Cardiac muscle cell (in vitro differentiated cells and primary cell): Measurements from ENCODE around the gene RALGPS1. TPM values are rescaled to one million over a fixed set of nuclear protein-coding genes. Genes with fewer than 3 reads are reported as not detected.

Experiments
- DNase-seq, 2 donors: peaks; one replicate each; pipeline versions ENCODE4 v3.0.0 to v3.0.0-alpha.2; 2010 to 2017; ENCODE audit warnings: low read depth in 1 of 2, low spot score in 1 of 2
- H3K27ac ChIP-seq: fragments of 200-600 bp; sonication (generic); 2 replicates; pipeline ENCODE4 v1.5.1; 2016
- H3K27me3 ChIP-seq: fragments of 200-600 bp; sonication (generic); 2 replicates; pipeline ENCODE4 v1.6.0; 2016; ENCODE audit warnings: control low read depth
- H3K36me3 ChIP-seq: fragments of 200-600 bp; sonication (generic); 2 replicates; pipeline ENCODE4 v1.5.1; 2016; ENCODE audit warnings: control low read depth
- H3K4me1 ChIP-seq: fragments of 200-600 bp; sonication (generic); 2 replicates; pipeline ENCODE4 v1.8.1; 2017; ENCODE audit warnings: low read depth, mild to moderate bottlenecking, mixed run types
- H3K4me3 ChIP-seq: fragments of 200-600 bp; sonication (generic); 2 replicates; pipeline ENCODE4 v1.5.1; 2016; ENCODE audit warnings: mild to moderate bottlenecking
- H3K9me3 ChIP-seq: fragments of 200-600 bp; sonication (generic); 2 replicates; pipeline ENCODE4 v1.5.1; 2017; ENCODE audit warnings: low read depth, mild to moderate bottlenecking, control low read depth
- polyA plus RNA-seq: library from polyadenylated mRNA; unstranded; fragments of >200 nt; fragmentation: Nextera tagmentation; extraction: Ambion mirVana; gene quantifications from 2 replicates; pipeline ENCODE4 v1.2.1, GENCODE V29; 2016
- total RNA-seq: library from RNA; depleted of rRNA; stranded (reverse); fragments of >200 nt; gene quantifications from 2 replicates; pipeline ENCODE4 v1.2.3, GENCODE V29; 2016
- TF ChIP-seq, protein P1 (sequence below): IDR thresholded peaks from 2 replicates; pipeline ENCODE4 v1.5.1; 2012; ENCODE audit warnings: low read depth, mild to moderate bottlenecking, low read length

Gene RALGPS1
- total and polyA plus RNA-seq, 2 experiments from 2014 or later = 14.1 to 16.1 TPM

DNA sequence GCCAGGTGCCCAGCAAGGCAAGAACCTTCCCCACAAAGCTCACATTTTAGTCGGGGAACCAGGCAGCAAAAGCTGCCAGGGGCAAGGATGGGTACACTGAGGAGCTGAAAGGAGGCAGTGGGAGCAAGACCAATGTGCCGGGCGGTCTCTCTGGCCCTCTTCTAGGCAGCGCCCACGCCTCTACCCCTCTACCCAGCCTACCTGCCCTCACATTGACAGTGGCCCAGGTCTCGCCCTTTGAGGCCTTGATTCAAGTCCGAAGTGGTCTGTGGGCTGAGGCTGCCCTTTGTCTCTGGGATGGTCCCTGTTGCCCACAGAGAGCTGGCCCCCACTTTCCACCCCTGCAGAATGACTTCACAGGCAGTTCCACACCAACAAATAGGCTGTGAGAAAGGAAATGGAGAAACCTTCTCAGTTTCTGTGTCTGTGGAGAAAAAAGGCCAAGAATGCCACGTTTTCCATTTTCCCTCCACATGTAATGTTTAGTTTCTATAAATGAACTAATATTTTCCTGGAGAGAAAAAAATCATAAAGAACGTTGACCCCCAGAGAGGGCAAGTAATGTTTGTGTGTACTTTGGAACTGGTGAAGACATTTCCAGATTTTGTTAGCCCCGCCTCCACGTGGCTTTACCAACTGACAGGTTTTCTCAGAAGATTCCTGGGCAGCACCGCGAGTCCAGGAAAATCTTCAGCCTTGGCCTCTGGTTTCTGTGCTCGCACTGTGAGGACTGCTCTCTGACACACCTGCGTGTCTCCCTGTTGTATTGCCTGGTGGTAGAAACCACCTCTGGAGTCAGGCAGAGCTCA is 265.3 kb downstream of the RALGPS1 start:
- Histone ChIP-seq H3K9me3 (no peaks in the 10 kb centered on the region), H3K4me1 (peaks cover 5% of the 10 kb centered on the region), H3K36me3 (no peaks in the 10 kb centered on the region), H3K4me3 (no peak overlapping the region), H3K27me3 (no peaks in the 10 kb centered on the region), H3K27ac (no peak overlapping the region)
- no peak for DNase-seq
- TF ChIP-seq, protein P1, sequence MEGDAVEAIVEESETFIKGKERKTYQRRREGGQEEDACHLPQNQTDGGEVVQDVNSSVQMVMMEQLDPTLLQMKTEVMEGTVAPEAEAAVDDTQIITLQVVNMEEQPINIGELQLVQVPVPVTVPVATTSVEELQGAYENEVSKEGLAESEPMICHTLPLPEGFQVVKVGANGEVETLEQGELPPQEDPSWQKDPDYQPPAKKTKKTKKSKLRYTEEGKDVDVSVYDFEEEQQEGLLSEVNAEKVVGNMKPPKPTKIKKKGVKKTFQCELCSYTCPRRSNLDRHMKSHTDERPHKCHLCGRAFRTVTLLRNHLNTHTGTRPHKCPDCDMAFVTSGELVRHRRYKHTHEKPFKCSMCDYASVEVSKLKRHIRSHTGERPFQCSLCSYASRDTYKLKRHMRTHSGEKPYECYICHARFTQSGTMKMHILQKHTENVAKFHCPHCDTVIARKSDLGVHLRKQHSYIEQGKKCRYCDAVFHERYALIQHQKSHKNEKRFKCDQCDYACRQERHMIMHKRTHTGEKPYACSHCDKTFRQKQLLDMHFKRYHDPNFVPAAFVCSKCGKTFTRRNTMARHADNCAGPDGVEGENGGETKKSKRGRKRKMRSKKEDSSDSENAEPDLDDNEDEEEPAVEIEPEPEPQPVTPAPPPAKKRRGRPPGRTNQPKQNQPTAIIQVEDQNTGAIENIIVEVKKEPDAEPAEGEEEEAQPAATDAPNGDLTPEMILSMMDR = no peak

DNA sequence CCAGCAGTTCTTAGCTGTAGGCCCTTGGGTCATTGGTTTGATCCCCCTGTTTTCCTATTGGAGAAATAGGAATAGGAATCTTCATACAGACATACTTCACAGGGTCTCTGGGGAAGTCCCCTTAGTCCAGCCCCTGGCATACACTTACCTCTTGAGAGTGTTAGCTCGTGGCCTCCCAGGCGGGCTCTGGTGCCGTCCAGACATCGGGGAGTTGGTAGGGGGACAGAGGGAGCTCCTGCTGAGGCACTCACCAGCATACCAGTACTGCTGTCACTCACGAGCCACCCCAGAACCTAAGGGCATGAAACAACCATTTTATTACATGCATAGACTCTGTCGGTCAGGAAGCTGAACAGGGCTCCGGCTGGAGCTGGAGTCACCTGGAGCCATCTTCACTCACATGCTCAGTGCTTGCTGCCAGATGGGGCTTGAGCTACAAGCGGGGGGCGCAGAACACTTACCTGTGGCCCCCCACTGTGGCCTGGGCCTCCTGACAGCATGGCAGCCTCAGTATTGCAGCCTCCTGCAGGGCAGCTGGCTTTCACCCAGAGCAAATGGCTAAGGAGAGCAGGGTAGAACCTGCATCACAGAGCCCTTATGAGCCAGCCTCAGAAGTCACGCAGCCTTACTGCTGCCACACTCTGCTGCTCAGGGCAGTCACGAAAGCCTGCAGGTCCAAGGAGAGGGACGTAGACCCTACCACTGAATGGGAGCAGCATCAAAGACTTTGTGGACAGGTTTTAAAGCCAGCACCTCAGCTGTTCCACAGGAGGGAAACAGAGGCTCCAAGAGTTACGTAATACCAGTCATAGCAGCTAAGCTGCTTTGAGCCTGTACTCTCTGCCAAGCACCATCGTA is 266.1 kb downstream of the RALGPS1 start:
- TF ChIP-seq, protein P1 = no peak
- Histone ChIP-seq H3K4me1 (peaks cover 5% of the 10 kb centered on the region), H3K4me3 (no peak overlapping the region), H3K9me3 (no peaks in the 10 kb centered on the region), H3K27ac (no peak overlapping the region), H3K36me3 (no peaks in the 10 kb centered on the region), H3K27me3 (no peaks in the 10 kb centered on the region)
- no peak for DNase-seq

DNA sequence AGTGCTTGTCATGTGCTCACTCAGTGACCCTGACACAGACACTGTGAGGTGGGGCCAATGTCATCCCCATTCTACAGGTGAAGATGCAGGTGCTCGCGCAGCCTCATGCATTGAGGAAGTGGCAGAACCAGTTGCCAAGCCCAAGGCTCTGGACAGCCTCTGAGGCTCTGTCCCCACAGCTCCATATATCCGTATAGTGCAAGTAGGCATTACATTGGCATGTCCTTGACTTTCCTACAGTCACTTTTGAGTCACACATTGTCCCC is 266.7 kb downstream of the RALGPS1 start:
- TF ChIP-seq, protein P1 = no peak
- no peak for DNase-seq
- Histone ChIP-seq H3K27ac (no peak overlapping the region), H3K4me3 (no peak overlapping the region), H3K4me1 (peaks cover 5% of the 10 kb centered on the region), H3K9me3 (no peaks in the 10 kb centered on the region), H3K27me3 (no peaks in the 10 kb centered on the region), H3K36me3 (no peaks in the 10 kb centered on the region)

DNA sequence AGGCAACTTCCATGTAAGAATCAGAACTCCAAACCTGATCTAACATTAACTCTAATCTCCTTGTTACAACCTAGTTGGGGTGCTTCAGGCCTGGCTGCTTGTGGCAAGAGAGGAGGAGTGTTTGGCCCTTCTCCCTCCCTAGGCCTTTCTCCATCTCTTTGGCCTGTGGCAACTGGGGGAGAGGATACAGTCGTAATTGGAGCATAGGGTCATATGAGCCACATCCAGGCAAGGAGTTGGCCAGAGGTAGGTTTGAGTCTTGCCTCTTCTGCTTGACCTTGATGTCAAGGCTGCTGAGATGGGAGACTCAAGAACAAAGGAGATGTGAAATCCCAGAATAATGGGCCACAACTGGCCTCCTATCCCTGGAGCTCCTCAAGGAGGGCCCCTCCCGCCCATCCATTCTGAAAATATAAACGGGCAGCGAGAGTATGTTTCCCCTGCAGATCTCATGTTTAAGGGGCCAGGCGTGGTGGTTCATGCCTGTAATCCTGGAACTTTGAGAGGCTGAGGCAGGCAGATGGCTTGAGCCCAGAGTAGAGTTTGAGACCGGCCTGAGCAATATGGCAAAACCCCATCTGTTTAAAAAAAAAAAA is 267.1 kb downstream of the RALGPS1 start:
- H3K4me1 ChIP-seq = peaks cover 5% of the 10 kb centered on the region
- H3K36me3 ChIP-seq = no peaks in the 10 kb centered on the region
- TF ChIP-seq, protein P1 = no peak

DNA sequence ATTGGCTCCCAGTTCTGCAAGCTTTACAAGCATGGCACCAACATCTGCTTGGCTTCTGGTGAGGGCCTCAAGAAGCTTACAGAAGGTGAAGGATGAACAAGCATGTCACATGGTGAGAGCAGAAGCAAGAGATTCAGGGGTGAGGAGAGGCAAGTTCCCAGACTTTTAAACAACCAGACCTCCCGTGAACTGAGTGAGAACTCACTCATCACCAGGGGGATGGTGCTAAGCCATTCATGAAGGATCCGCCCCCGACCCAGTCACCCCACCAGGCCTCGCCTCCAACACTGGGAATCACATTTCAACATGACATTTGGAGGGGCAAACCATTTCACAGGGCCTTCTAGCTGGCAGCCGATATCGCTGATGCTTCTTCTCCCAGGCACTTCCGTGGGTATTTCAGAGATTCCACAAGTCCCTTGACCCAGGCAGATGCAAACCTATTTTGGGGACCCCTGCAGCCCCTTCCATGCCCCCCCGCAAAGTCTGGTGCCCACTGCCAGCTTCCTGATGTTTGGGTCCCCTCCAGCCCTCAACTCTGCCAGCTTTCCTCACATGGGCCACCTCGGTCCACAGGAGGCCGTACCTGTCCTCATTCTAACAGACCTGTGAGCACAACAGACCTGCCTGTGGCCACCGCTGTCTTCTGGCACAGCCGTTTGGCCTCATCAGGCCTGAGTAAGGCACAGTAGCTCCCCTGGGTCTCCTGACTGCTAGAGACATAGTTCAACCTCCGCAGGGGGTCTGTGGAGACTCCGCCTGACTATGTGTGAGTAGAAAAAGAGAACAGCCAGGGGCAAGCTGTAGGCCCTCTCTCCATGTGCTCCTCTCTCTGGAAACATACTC is 268.5 kb downstream of the RALGPS1 start:
- Histone ChIP-seq H3K27me3 (no peaks in the 10 kb centered on the region), H3K9me3 (no peaks in the 10 kb centered on the region), H3K4me3 (no peak overlapping the region), H3K36me3 (no peaks in the 10 kb centered on the region), H3K27ac (no peak overlapping the region), H3K4me1 (peaks cover 5% of the 10 kb centered on the region)
- no peak for DNase-seq
- TF ChIP-seq, protein P1 = no peak

More for the DNA sequence above, 267.1 kb downstream of the RALGPS1 start:
- Histone ChIP-seq H3K9me3 (no peaks in the 10 kb centered on the region), H3K27ac (no peak overlapping the region), H3K4me3 (no peak overlapping the region), H3K27me3 (no peaks in the 10 kb centered on the region)
- no peak for DNase-seq
